DND-41 (cell line): Measurements from ENCODE around the gene DOCK7.
"Not testable (repeated sequence)": the region's sequence is repeated elsewhere in the genome, so short reads cannot be mapped to it uniquely, and the experiment has no call there.

Experiments used
- ATAC-seq: fragments of 200-7000 bp; cut with Tn5 transposase; 3 replicates; pipeline ENCODE4 v1.9.1; 2021; ENCODE audit warnings: low read depth; ENCODE audit not compliant: insufficient read depth
- DNase-seq: peaks from one replicate; pipeline ENCODE4 v3.0.0-alpha.2; 2020
- H2AFZ ChIP-seq: 2 replicates; pipeline ENCODE4 v1.6.0; 2012; ENCODE audit warnings: low read depth, low read length
- H3K27ac ChIP-seq: 2 replicates; pipeline ENCODE4 v1.5.1; 2012; ENCODE audit warnings: low read length, inconsistent platforms
- H3K27me3 ChIP-seq: fragments of 200-600 bp; sonication (generic); 2 replicates; pipeline ENCODE4 v1.6.0; 2012; ENCODE audit warnings: low read length, mild to moderate bottlenecking, inconsistent platforms; ENCODE audit not compliant: insufficient read depth, poor library complexity
- H3K36me3 ChIP-seq: 2 replicates; pipeline ENCODE4 v1.5.1; 2012; ENCODE audit warnings: low read length, inconsistent platforms; ENCODE audit not compliant: insufficient read depth
- H3K4me1 ChIP-seq: 2 replicates; pipeline ENCODE4 v1.5.1; 2012; ENCODE audit warnings: mild to moderate bottlenecking, low read length; ENCODE audit not compliant: insufficient read depth
- H3K4me2 ChIP-seq: 2 replicates; pipeline ENCODE4 v1.6.0; 2012; ENCODE audit warnings: mild to moderate bottlenecking, moderate library complexity, low read length, inconsistent platforms; ENCODE audit not compliant: insufficient read depth
- H3K4me3 ChIP-seq, 2 experiments: fragments of 200-600 bp in 1 of 2; shearing (Covaris generic) in 1 of 2; 2 replicates each; pipeline ENCODE4 v1.5.1; 2012 to 2016; ENCODE audit warnings: inconsistent platforms in 2 of 2, low read length in 2 of 2, mild to moderate bottlenecking in 2 of 2, low read depth in 1 of 2, moderate library complexity in 1 of 2
- H3K79me2 ChIP-seq: 2 replicates; pipeline ENCODE4 v1.6.0; 2012; ENCODE audit warnings: low read length, inconsistent platforms; ENCODE audit not compliant: insufficient read depth
- H3K9ac ChIP-seq: 2 replicates; pipeline ENCODE4 v1.6.0; 2012; ENCODE audit warnings: low read depth, mild to moderate bottlenecking, inconsistent platforms, low read length, moderate library complexity
- H3K9me3 ChIP-seq: 2 replicates; pipeline ENCODE4 v1.5.1; 2012; ENCODE audit warnings: low read length, moderate library complexity, mild to moderate bottlenecking, inconsistent platforms; ENCODE audit not compliant: insufficient read depth, severe bottlenecking
- H4K20me1 ChIP-seq: 2 replicates; pipeline ENCODE4 v1.6.0; 2012; ENCODE audit warnings: low read length; ENCODE audit not compliant: insufficient read depth
- CTCF ChIP-seq: IDR thresholded peaks from 2 replicates; pipeline ENCODE4 v1.5.1; 2012; ENCODE audit warnings: borderline replicate concordance, low read length, moderate library complexity, mild to moderate bottlenecking; ENCODE audit not compliant: poor library complexity, severe bottlenecking; ENCODE audit errors: extremely low read depth
- EZH2 ChIP-seq: IDR thresholded peaks from 3 replicates; pipeline ENCODE4 v1.6.1; 2012; ENCODE audit warnings: borderline replicate concordance, low read depth, mild to moderate bottlenecking, moderate library complexity, low read length, inconsistent platforms; ENCODE audit not compliant: severe bottlenecking

DOCK7 gene

GRCh38 chr1:62712336-62713243 lies 24.4 kb upstream of the DOCK7 start:
- no peak overlapping the region for H3K27ac ChIP-seq
- DNase-seq, result no peak
- H3K4me3 ChIP-seq, result no peak overlapping the region
- ATAC-seq, result no peak
- H3K4me1 ChIP-seq, result no peaks in the 10 kb centered on the region
- no peak overlapping the region for H3K4me2 ChIP-seq
- no peak overlapping the region for H2AFZ ChIP-seq
- H3K9me3 ChIP-seq, result no peaks in the 10 kb centered on the region
- no peaks in the 10 kb centered on the region for H4K20me1 ChIP-seq
- H3K79me2 ChIP-seq, result no peaks in the 10 kb centered on the region
- no peaks in the 10 kb centered on the region for H3K36me3 ChIP-seq
- no peak overlapping the region for H3K9ac ChIP-seq
- TF ChIP-seq EZH2 (no peak), CTCF (no peak)
- H3K27me3 ChIP-seq, result no peaks in the 10 kb centered on the region

DNA sequence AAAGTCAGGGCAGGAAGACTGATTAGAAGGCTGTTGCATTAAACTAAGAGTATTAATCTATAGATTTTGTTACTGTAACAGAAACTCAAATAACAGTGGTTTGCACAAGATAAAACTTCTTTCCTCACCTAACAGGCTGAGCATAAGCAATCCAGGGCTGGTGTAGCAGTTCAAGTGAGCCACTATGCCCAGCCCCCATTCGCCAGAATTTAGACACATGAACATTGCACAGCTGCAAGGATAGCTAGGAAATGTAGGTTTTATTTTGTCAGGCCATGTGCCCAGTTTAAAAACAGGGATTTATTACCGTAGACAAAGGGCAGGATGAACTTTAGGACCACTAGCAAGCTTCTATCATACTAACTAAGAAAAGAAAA lies 19.5 kb upstream of the DOCK7 start:
- Histone ChIP-seq H3K4me1 (no peaks in the 10 kb centered on the region), H3K36me3 (no peaks in the 10 kb centered on the region), H3K79me2 (no peaks in the 10 kb centered on the region), H3K27ac (no peak overlapping the region), H3K4me3 (no peak overlapping the region), H3K27me3 (no peaks in the 10 kb centered on the region), H4K20me1 (no peaks in the 10 kb centered on the region), H3K9ac (no peak overlapping the region), H3K4me2 (no peak overlapping the region), H2AFZ (no peak overlapping the region), H3K9me3 (no peaks in the 10 kb centered on the region)
- DNase-seq (no peak), ATAC-seq (no peak)
- no peak for TF ChIP-seq EZH2
- no peak for TF ChIP-seq CTCF

DNA sequence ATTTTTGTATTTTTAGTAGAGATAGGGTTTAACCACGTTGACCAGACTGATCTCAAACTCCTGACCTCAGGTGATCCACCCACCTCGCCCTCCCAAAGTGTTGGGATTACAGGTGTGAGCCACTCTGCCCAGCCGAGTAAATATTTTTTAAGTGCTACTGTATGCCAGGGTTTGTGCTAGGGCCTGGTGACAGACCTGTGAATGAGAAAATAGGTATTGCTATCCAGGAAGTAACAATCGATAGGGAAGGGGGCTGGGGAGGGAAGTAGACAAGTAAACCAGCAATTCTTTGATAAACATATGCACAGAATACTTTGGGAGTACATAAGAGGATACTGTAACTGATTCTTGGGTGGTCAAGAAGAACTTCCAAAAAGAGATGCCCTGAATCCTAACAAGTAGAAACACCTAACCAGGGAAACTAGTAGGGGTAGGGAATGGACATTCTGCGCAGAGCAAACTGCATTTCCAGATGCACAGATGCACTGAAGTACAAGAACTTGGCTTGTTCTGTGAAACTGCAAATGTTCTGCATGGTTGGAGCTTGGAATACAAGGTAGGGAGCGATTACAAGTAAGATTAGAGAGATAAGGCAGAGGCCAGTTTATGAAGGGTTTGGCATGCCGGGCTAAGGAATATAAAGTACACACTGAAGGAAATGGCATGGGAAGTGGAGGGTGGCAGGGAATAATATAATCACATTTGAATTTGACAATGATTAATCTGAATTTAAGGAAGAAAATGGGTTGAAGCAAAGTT lies 19.0 kb upstream of the DOCK7 start:
- H3K9me3 ChIP-seq, result no peaks in the 10 kb centered on the region
- no peaks in the 10 kb centered on the region for H4K20me1 ChIP-seq
- DNase-seq (no peak), ATAC-seq (no peak)
- no peaks in the 10 kb centered on the region for H3K4me1 ChIP-seq
- no peaks in the 10 kb centered on the region for H3K27me3 ChIP-seq
- no peak overlapping the region for H3K9ac ChIP-seq
- H3K4me3 ChIP-seq, result no peak overlapping the region
- no peaks in the 10 kb centered on the region for H3K79me2 ChIP-seq
- H3K27ac ChIP-seq, result no peak overlapping the region
- TF ChIP-seq CTCF (no peak), EZH2 (no peak)
- no peaks in the 10 kb centered on the region for H3K36me3 ChIP-seq
- H3K4me2 ChIP-seq, result no peak overlapping the region
- H2AFZ ChIP-seq, result no peak overlapping the region

DNA sequence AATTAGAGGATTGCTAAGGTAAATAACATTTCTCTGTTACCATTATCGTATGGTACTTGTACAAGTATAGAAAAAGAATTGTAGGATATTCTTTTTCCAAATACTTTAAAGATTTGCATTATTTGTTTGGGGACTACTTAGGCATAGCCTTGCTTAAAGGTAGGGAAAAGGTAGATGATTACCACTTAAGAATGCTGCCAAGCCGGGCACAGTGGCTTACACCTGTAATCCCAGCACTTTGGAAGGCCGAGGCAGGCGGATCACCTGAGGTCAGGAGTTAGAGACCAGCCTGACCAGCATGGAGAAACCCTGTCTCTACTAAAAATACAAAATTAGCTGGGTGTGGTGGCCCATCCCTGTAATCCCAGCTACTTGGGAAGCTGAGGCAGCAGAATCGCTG lies 10.0 kb upstream of the DOCK7 start:
- not testable (repeated sequence) for H3K4me2 ChIP-seq, DNase-seq, ATAC-seq, H3K4me3 ChIP-seq, H3K27me3 ChIP-seq, H3K4me1 ChIP-seq, H3K79me2 ChIP-seq, H3K9ac ChIP-seq, H3K36me3 ChIP-seq, H2AFZ ChIP-seq, H4K20me1 ChIP-seq, H3K27ac ChIP-seq, H3K9me3 ChIP-seq

DNA sequence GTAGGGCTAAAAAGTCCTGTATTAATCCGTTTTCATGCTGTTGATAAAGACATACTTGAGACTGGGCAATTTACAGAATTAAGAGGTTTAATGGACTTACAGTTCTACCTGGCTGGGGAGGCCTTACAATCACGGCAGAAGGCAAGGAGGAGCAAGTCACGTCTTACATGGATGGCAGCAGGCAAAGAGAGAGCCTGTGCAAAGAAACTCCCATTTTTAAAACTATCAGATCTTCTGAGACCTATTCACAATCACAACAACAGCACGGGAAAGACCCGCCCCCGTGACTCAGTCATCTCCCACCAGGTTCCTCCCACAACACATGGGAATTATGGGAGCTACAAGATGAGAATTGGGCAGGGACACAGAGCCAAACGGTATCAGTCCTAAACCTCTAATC lies 6.3 kb upstream of the DOCK7 start:
- not testable (repeated sequence) for DNase-seq

More for the DNA sequence above, 6.3 kb upstream of the DOCK7 start:
- not testable (repeated sequence) for H3K36me3 ChIP-seq, H3K9me3 ChIP-seq, H2AFZ ChIP-seq, H3K79me2 ChIP-seq, H3K4me2 ChIP-seq, H3K27ac ChIP-seq, H3K27me3 ChIP-seq, H3K9ac ChIP-seq, ATAC-seq, H3K4me3 ChIP-seq, H4K20me1 ChIP-seq
- H3K4me1 ChIP-seq, result peaks cover 14% of the 10 kb centered on the region
